NCI-H146 (cell line): ENCODE results near the gene CMTM8.

ENCODE experiments used
- DNase-seq: peaks from one replicate; lab custom pipeline; 2025; lab: John Stamatoyannopoulos, UW

Gene CMTM8

GRCh38 chr3:32337505-32337904, 99.0 kb downstream of the CMTM8 start:
- no peak for DNase-seq

GRCh38 chr3:32340039-32340438, 101.6 kb downstream of the CMTM8 start:
- DNase-seq, result peak; percentile 66

- no peak for DNase-seq
Measured at GRCh38 chr3:32340611-32341365, 102.3 kb downstream of the CMTM8 start.

- DNase-seq, result no peak
Measured at GRCh38 chr3:32347343-32348125, 109.1 kb downstream of the CMTM8 start.

- no peak for DNase-seq
Measured at GRCh38 chr3:32349184-32349583, 110.7 kb downstream of the CMTM8 start.

GRCh38 chr3:32352563-32352962, 114.1 kb downstream of the CMTM8 start:
- no peak for DNase-seq

GRCh38 chr3:32353351-32353750, 114.9 kb downstream of the CMTM8 start:
- DNase-seq, result no peak

GRCh38 chr3:32354362-32354778, 115.9 kb downstream of the CMTM8 start:
- DNase-seq, result peak; percentile 28

GRCh38 chr3:32355751-32356291, 117.3 kb downstream of the CMTM8 start:
- no peak for DNase-seq

GRCh38 chr3:32359766-32360492, 121.4 kb downstream of the CMTM8 start:
- DNase-seq, result no peak

GRCh38 chr3:32360493-32360827, 122.0 kb downstream of the CMTM8 start:
- DNase-seq, result no peak

- no peak for DNase-seq
Measured at GRCh38 chr3:32366638-32367397, 128.3 kb downstream of the CMTM8 start.

GRCh38 chr3:32367442-32367841, 129.0 kb downstream of the CMTM8 start:
- no peak for DNase-seq

- no peak for DNase-seq
Measured at GRCh38 chr3:32371461-32372212, 133.2 kb downstream of the CMTM8 start.

- no peak for DNase-seq
Measured at GRCh38 chr3:32372213-32372490, 133.7 kb downstream of the CMTM8 start.

- peak; percentile 52 for DNase-seq
Measured at GRCh38 chr3:32373276-32373675, 134.8 kb downstream of the CMTM8 start.

GRCh38 chr3:32373844-32374243, 135.4 kb downstream of the CMTM8 start:
- no peak for DNase-seq

GRCh38 chr3:32374788-32375595, 136.5 kb downstream of the CMTM8 start:
- peak; percentile 51 for DNase-seq

GRCh38 chr3:32375596-32375930, 137.1 kb downstream of the CMTM8 start:
- DNase-seq, result no peak

GRCh38 chr3:32376115-32376514, 137.6 kb downstream of the CMTM8 start:
- no peak for DNase-seq
